HepG2 (cell line): Measurements from ENCODE around the gene MSI2. TPM values are rescaled to one million over a fixed set of nuclear protein-coding genes. Genes with fewer than 3 reads are reported as not detected.

Experiments
- ATAC-seq: fragments of 200-7000 bp; cut with Tn5 transposase; 3 replicates; pipeline ENCODE4 v1.9.1; 2020; ENCODE audit warnings: mild to moderate bottlenecking, moderate library complexity
- BruUV-seq: library from RNA; stranded (reverse); fragments of 400-500 nt; replicated peaks from 2 replicates; lab custom pipeline; 2021; lab: Mats Ljungman, UMichigan
- CTCF ChIA-PET: fragments of 300-600 bp; formaldehyde crosslinking; extraction: SDS; loops from one replicate; lab custom pipeline; 2021; ENCODE audit warnings: low total read pairs, inconsistent platforms, low intra/inter-chr PET ratio; lab: Yijun Ruan, JAX
- POLR2A ChIA-PET: fragments of 350-600 bp; sonication (Branson Sonifier 250); formaldehyde crosslinking; loops from one replicate; lab custom pipeline; 2020; ENCODE audit warnings: antibody characterized with exemption, inconsistent platforms; lab: Yijun Ruan, JAX
- DNase-seq: peaks from one replicate; pipeline ENCODE4 v3.0.0-alpha.2; 2015; ENCODE audit warnings: low spot score
- FAIRE-seq: peaks from 3 replicates; lab custom pipeline; 2011; peaks lifted over from hg19 to GRCh38; lab: Jason Lieb, UNC
- H2AFZ ChIP-seq: one replicate; pipeline ENCODE4 v1.6.1; 2011; ENCODE audit warnings: low read length, inconsistent platforms
- H3K27ac ChIP-seq: fragments of 300-600 bp; 3 replicates; pipeline ENCODE4 v1.8.0; 2011; ENCODE audit warnings: mixed run types, mild to moderate bottlenecking, mixed read lengths, low read length, inconsistent platforms; ENCODE audit not compliant: insufficient read depth; ENCODE audit errors: extremely low read length
- H3K27me3 ChIP-seq, 2 experiments: fragments of 200-600 bp in 1 of 2; 2 replicates in 1 of 2; 3 replicates in 1 of 2; pipeline versions ENCODE4 v1.6.0 to v1.8.0; 2011; ENCODE audit warnings: low read length in 2 of 2, mild to moderate bottlenecking in 2 of 2, moderate library complexity in 2 of 2, inconsistent platforms in 1 of 2; ENCODE audit not compliant: insufficient read depth in 2 of 2, control insufficient read depth in 1 of 2
- H3K36me3 ChIP-seq, 2 experiments: fragments of 200-600 bp in 1 of 2; replicated peaks in 1 of 2; 2 replicates in 1 of 2; 3 replicates in 1 of 2; pipeline versions ENCODE4 v1.5.1 to v1.8.0; 2011; ENCODE audit warnings: low read length in 2 of 2, inconsistent platforms in 1 of 2; ENCODE audit not compliant: insufficient read depth in 2 of 2, control insufficient read depth in 1 of 2
- H3K4me1 ChIP-seq: 2 replicates; pipeline ENCODE4 v1.5.1; 2012; ENCODE audit warnings: low read length, inconsistent platforms; ENCODE audit not compliant: insufficient read depth
- H3K4me2 ChIP-seq: 2 replicates; pipeline ENCODE4 v1.6.0; 2011; ENCODE audit warnings: low read depth, low read length, inconsistent platforms
- H3K4me3 ChIP-seq, 3 experiments: fragments of 200-600 bp in 1 of 3; sonication (generic), shearing (Covaris generic) in 1 of 3; replicated peaks in 1 of 3; 2 replicates each; pipeline ENCODE4 v1.5.1; 2011 to 2016; ENCODE audit warnings: low read length in 3 of 3, inconsistent platforms in 2 of 3, low read depth in 2 of 3, mild to moderate bottlenecking in 2 of 3, control low read depth in 1 of 3, mixed read lengths in 1 of 3; ENCODE audit not compliant: insufficient read depth in 1 of 3
- H3K79me2 ChIP-seq: one replicate; pipeline ENCODE4 v1.6.1; 2011; ENCODE audit warnings: low read length, inconsistent platforms; ENCODE audit not compliant: insufficient read depth
- H3K9ac ChIP-seq: 2 replicates; pipeline ENCODE4 v1.6.0; 2011; ENCODE audit warnings: mild to moderate bottlenecking, low read depth, low read length, inconsistent platforms; ENCODE audit not compliant: insufficient read depth
- H3K9me3 ChIP-seq: 2 replicates; pipeline ENCODE4 v1.5.1; 2012; ENCODE audit warnings: mild to moderate bottlenecking, low read length
- H4K20me1 ChIP-seq: 2 replicates; pipeline ENCODE4 v1.6.0; 2011; ENCODE audit warnings: inconsistent platforms, mild to moderate bottlenecking, low read length, moderate library complexity; ENCODE audit not compliant: insufficient read depth
- CREB1 ChIP-seq, 2 experiments: fragments of 450-650 bp in 1 of 2; IDR thresholded peaks; 2 replicates each; pipeline ENCODE4 v1.6.1; 2016 to 2017; ENCODE audit warnings: control low read depth in 1 of 2, mild to moderate bottlenecking in 1 of 2, missing compliant biosample characterization in 1 of 2, missing genetic modification characterization in 1 of 2
- NCOA1 ChIP-seq: sonication (generic); formaldehyde crosslinking; IDR thresholded peaks from 2 replicates; pipeline ENCODE4 v1.9.0; 2021; ENCODE audit warnings: missing genetic modification reagents
- PAWR ChIP-seq: sonication (generic); formaldehyde crosslinking; IDR thresholded peaks from 2 replicates; pipeline ENCODE4 v1.4.0; 2020; ENCODE audit warnings: missing genetic modification reagents, mild to moderate bottlenecking, borderline replicate concordance
- PHB2 ChIP-seq: fragments of 450-650 bp; IDR thresholded peaks from 2 replicates; pipeline ENCODE4 v1.6.1; 2018; ENCODE audit not compliant: partially characterized antibody
- RBFOX2 ChIP-seq: fragments of 200-400 bp; formaldehyde crosslinking; IDR thresholded peaks from 2 replicates; pipeline ENCODE4 v1.6.1; 2017; ENCODE audit warnings: low read depth, mild to moderate bottlenecking, low read length
- SOX5 ChIP-seq: IDR thresholded peaks from 2 replicates; pipeline ENCODE4 v1.6.1; 2016; ENCODE audit warnings: borderline replicate concordance
- ZBTB7A ChIP-seq: sonication (generic); formaldehyde crosslinking; IDR thresholded peaks from 2 replicates; pipeline ENCODE4 v1.8.0; 2022; ENCODE audit warnings: mild to moderate bottlenecking, missing genetic modification reagents
- ZNF274 ChIP-seq: sonication (generic); formaldehyde crosslinking; IDR thresholded peaks from 2 replicates; pipeline ENCODE4 v1.5.1; 2020; ENCODE audit warnings: mild to moderate bottlenecking, missing genetic modification reagents
- ZNF556 ChIP-seq: sonication (generic); formaldehyde crosslinking; IDR thresholded peaks from 2 replicates; pipeline ENCODE4 v1.4.0; 2020; ENCODE audit warnings: mild to moderate bottlenecking, missing genetic modification reagents, borderline replicate concordance
- ZNF563 ChIP-seq: sonication (generic); formaldehyde crosslinking; IDR thresholded peaks from 2 replicates; pipeline ENCODE4 v1.8.0; 2022; ENCODE audit warnings: mild to moderate bottlenecking, moderate library complexity, missing genetic modification reagents
- WGBS: methylation state at CpG from one replicate; pipeline ENCODE4 v1.1.6; 2017; ENCODE audit warnings: low lambda C conversion rate; 5-methylcytosine and 5-hydroxymethylcytosine counted together
- in situ Hi-C: cut with HindIII; loops from 2 replicates; pipeline ENCODE4 v1.10.0; 2017; ENCODE audit warnings: low pct_unique_long_range_greater_than_20kb; ENCODE audit not compliant: extremely low pct_ligation_motif_present
- intact Hi-C: fragments of 100-400 bp; cut with micrococcal nuclease; formaldehyde crosslinking; loops from one replicate; pipeline ENCODE4 v1.10.0; 2022; ENCODE audit not compliant: unreplicated experiment
- polyA plus RNA-seq, 8 experiments: library from polyadenylated mRNA; depleted of rRNA in 3 of 8; stranded (reverse) in 7 of 8; unstranded in 1 of 8; fragments of >200 nt; fragmentation: Illumina TruSeq in 4 of 8; extraction: Trizol in 4 of 8; gene quantifications; 2 replicates each; pipeline versions ENCODE4 v1.2.1 to v1.2.3, GENCODE V29; 2011 to 2016; ENCODE audit warnings: low read depth in 4 of 8, missing spikeins in 1 of 8, mixed read lengths in 1 of 8; ENCODE audit not compliant: insufficient read depth in 1 of 8
- total RNA-seq, 5 experiments: library from RNA; depleted of rRNA; stranded (reverse); fragments of >200 nt; fragmentation: Illumina TruSeq; extraction: Trizol; gene quantifications; 2 replicates each; pipeline ENCODE4 v1.2.3, GENCODE V29; 2016; ENCODE audit warnings: low read depth in 1 of 5
- TF ChIP-seq, protein P1 (sequence below): sonication (generic); formaldehyde crosslinking; IDR thresholded peaks from 2 replicates; pipeline ENCODE4 v1.4.0; 2020; ENCODE audit warnings: missing genetic modification reagents
- TF ChIP-seq, protein P2 (sequence below): sonication (generic); formaldehyde crosslinking; IDR thresholded peaks from 2 replicates; pipeline ENCODE4 v1.4.0; 2020; ENCODE audit warnings: mild to moderate bottlenecking, missing genetic modification reagents

Gene MSI2
- total and polyA plus RNA-seq, 2 of the 13 experiments (the other 11 are each of a cell fraction or from before 2014, with no cell fraction given), result 77.5 to 78.4 TPM

DNA sequence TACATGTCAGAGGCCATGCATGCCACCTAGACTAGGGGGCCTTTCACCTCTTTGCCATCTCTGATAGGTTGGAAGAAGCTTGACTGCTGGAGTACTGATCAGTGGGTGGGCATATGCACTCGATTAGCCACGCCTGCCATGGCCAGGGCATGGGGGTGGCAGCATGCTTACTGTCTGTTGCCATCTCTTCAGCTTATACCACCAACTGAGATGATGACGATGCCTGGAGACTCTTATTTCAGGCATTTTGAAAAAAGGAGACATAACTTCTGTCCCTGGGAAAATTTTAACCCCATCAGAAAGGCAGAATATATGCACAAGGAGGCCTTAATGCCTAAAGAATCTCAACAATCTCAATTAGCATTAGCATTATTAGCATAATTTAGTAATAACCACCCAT lies 60.8 kb downstream of the MSI2 start:
- no peak overlapping the region for H3K4me2 ChIP-seq
- POLR2A ChIA-PET, result no interaction called here
- TF ChIP-seq ZNF556 (no peak), CREB1 (IDR thresholded peaks at IDR 0.05) (no peak), CREB1 (CRISPR knock-in tag; IDR thresholded peaks at IDR 0.05) (no peak), SOX5 (CRISPR knock-in tag) (no peak), ZBTB7A (CRISPR knock-in tag) (no peak), NCOA1 (CRISPR knock-in tag) (no peak), PAWR (no peak), ZNF563 (CRISPR knock-in tag) (no peak), ZNF274 (CRISPR knock-in tag) (no peak), RBFOX2 (no peak), PHB2 (no peak)
- TF ChIP-seq, protein P1, sequence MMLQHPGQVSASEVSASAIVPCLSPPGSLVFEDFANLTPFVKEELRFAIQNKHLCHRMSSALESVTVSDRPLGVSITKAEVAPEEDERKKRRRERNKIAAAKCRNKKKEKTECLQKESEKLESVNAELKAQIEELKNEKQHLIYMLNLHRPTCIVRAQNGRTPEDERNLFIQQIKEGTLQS (CRISPR knock-in tag), result no peak
- TF ChIP-seq, protein P2, sequence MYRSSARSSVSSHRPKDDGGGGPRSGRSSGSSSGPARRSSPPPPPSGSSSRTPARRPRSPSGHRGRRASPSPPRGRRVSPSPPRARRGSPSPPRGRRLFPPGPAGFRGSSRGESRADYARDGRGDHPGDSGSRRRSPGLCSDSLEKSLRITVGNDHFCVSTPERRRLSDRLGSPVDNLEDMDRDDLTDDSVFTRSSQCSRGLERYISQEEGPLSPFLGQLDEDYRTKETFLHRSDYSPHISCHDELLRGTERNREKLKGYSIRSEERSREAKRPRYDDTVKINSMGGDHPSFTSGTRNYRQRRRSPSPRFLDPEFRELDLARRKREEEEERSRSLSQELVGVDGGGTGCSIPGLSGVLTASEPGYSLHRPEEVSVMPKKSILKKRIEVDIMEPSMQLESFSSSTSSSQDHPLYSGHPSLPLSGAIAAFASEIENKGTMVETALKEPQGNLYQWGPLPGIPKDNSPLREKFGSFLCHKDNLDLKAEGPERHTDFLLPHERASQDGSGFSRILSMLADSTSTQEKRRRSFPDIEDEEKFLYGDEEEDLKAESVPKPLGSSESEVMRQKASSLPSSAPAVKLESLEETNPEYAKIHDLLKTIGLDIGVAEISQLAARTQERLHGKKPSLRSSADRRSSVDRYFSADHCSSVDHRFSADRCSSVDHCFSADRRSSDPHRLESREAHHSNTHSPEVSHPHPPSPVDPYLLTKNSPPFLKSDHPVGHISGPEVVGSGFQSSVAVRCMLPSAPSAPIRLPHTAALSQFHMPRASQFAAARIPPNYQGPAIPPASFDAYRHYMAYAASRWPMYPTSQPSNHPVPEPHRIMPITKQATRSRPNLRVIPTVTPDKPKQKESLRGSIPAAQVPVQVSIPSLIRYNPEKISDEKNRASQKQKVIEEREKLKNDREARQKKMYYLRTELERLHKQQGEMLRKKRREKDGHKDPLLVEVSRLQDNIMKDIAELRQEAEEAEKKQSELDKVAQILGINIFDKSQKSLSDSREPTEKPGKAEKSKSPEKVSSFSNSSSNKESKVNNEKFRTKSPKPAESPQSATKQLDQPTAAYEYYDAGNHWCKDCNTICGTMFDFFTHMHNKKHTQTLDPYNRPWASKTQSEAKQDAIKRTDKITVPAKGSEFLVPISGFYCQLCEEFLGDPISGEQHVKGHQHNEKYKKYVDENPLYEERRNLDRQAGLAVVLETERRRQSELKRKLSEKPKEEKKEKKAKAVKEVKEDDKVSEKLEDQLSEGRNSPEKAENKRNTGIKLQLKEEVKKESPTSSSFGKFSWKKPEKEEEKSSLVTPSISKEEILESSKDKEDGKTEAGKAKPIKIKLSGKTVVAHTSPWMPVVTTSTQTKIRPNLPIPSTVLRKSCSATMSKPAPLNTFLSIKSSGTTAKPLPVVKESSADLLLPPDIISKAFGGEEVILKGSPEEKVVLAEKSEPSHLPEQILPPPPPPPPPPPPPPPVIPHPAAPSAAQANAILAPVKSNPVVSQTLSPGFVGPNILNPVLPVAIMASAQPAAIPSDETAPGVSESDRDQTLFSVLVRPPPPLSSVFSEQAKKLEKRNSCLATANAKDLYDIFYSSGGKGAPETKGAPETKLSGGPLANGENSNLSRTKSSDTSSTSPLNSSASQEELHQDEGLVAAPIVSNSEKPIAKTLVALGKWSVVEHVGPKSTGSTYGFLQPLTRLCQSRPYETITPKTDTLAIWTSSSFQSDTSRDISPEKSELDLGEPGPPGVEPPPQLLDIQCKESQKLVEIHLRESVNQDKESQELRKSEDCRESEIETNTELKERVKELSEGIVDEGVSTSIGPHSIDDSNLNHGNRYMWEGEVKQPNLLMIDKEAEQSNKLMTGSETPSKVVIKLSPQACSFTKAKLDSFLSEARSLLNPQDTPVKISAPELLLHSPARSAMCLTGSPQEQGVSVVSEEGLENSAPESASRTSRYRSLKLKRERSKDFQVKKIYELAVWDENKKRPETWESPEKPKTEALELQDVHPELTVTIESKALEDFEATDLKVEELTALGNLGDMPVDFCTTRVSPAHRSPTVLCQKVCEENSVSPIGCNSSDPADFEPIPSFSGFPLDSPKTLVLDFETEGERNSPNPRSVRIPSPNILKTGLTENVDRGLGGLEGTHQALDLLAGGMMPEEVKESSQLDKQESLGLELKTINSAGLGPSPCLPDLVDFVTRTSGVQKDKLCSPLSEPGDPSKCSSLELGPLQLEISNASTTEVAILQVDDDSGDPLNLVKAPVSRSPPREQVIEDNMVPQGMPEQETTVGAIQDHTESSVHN (CRISPR knock-in tag), result no peak

More for the DNA sequence above, 60.8 kb downstream of the MSI2 start:
- Histone ChIP-seq H3K9ac (no peak overlapping the region), H3K27ac (no peak overlapping the region), H3K4me1 (peaks cover 24% of the 10 kb centered on the region), H2AFZ (no peak overlapping the region), H3K36me3 (peaks cover 14 to 57% of the 10 kb centered on the region in 2 experiments; a peak in 4 of 5 replicates), H3K9me3 (no peaks in the 10 kb centered on the region), H3K27me3 (no peaks in the 10 kb centered on the region), H3K79me2 (peaks cover 38% of the 10 kb centered on the region), H3K4me3 (no peak overlapping the region), H4K20me1 (peaks cover 16% of the 10 kb centered on the region)
- ATAC-seq, result no peak
- in situ Hi-C loops (no loop called here), intact Hi-C loops (no loop called here)
- FAIRE-seq, result no peak
- DNase-seq, result no peak
- CTCF ChIA-PET, result no interaction called here
- WGBS, result 95% methylated on average over 3 of the region's 3 CpGs
- BruUV-seq, result no TSS peak
